ENCODE data around the gene PCDH9.

PCDH9 gene

DNA sequence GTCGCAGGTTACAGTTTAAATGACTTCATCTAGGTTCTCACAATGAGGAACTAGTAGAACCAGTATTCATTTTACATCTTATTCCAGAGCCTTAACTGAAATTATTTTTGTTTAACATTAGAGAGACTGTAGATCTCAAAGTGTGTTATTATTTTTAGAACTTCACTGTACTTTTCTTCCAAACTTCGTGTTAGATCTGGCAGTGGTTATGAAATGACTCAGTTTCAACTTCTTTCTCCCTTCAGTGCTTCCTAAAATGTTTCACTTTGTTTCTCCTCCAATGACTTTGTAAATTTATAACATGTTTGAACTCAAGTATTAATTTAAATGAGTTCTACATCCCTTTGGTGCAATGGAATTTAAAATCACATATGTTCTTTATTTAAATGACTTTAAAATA is 139.3 kb downstream of the PCDH9 start:
- no peak for DNase-seq (ENCODE audit: low read depth in 2 of 3, low spot score in 1 of 3)

DNA sequence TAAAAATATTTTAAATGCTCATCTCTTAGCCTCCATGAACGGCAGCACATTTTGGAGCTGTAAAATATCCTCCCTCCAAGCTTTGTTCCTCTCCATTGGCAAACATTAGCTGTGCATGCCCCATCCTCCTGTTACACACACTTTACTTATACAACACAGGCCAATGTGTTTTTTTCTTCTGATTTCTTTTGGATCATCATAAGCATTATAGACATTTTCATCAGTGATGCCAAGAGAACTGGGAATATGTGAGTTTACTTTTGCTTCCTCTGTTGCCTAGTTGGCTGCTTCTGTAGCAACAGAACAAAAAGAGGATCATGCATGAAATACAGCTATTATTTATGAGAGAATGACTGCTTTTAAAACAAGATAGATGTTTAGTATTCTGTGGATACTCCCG is 142.6 kb downstream of the PCDH9 start:
- no peak for DNase-seq (ENCODE audit: low read depth in 2 of 3, low spot score in 1 of 3)

DNA sequence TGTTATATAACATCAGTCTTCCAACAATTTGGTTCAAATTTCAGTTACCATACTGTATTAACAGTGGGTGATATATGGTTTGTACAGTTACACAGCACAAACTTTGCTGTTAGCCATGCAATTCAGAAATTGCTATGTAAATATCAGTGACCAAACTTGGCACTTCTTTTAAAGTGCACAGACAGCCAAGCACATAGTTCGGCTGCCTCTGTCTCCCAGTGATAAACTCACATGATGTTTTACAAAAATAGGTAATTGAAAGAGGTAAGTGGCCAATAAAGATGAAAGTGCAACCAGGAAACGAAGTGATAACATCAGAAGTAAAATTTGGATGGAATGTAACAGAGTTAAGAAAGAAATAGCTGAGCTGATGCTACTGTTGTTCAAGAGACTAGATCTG is 143.9 kb downstream of the PCDH9 start:
- DNase-seq (ENCODE audit: low read depth in 2 of 3, low spot score in 1 of 3) = no peak

DNA sequence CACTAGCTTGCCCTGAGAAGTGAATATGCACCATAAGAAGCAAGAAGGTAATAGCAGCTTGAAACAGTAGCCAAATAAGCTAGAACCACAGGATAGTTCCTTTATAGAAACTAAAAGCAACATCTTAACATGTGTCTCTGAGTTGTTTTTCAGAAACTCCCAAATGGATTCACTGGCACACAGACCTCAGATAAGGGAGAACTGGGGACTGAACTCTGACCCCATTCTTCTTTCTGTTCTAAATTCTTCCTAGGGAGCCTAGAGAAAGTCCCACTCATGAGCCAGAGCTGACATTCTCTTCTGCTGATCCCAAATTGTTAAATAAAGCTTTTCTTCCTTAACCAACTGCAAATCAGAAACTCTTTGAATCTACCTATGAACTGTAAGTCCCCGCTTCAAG is 146.1 kb downstream of the PCDH9 start:
- no peak for DNase-seq (ENCODE audit: low read depth in 2 of 3, low spot score in 1 of 3)

DNA sequence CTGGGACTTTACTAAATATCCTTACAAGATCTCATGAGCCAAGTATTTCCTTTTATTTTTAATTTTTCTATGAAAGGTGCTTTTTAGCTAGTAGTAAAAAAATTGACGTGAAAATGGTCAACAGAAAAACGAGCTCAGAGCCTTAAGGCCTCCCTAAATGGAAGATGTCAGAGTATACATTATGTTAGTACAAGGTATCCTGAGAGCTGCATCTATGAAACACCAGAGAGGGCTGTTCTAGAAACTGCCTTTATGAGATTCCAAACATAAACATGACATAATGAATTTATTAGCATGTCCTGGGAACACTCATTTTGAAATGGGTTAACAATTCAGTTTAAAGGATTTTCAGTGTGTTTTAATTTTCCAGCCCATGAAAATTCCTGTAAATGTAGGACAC is 146.6 kb downstream of the PCDH9 start:
- no peak for DNase-seq (ENCODE audit: low read depth in 2 of 3, low spot score in 1 of 3)

DNA sequence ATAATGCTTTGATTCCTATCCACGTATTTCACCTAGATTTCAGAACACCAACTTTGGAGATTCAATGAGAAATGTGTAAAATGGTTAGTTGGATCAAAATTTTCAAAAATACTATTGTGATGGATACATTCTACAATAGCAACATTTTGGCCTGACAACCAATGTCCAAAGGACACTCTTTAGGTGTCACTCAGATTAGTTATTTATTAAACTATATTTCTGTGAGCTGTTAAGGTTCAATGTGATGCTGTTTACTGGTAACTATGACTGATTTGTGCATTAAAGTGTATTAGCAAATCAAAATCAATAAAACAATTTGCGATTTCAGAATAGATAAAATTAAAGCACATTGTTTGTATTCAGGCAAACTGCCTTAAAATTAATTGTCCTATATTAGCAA is 149.8 kb downstream of the PCDH9 start:
- DNase-seq (ENCODE audit: low read depth in 2 of 3, low spot score in 1 of 3) = no peak

DNA sequence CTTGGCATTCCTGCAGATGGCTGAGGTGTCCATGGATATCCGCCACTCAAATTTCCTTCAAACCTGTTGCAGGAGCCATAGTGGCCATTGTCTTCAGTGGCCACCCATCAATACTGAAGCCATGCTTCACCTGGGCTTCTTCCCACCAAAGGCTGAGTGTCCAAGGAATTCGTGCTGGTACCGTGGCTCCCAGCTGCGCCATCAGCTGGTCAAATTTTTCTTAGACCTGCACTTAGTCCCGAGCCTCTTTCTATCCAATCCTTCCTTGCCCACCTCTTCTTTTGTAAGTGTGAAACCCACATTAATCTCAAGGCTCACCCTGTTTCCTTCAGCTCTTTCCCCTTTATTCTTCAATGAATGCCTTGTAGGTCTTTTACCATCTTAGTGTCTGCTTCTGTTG is 152.1 kb downstream of the PCDH9 start:
- DNase-seq (ENCODE audit: low read depth in 2 of 3, low spot score in 1 of 3) = no peak

DNA sequence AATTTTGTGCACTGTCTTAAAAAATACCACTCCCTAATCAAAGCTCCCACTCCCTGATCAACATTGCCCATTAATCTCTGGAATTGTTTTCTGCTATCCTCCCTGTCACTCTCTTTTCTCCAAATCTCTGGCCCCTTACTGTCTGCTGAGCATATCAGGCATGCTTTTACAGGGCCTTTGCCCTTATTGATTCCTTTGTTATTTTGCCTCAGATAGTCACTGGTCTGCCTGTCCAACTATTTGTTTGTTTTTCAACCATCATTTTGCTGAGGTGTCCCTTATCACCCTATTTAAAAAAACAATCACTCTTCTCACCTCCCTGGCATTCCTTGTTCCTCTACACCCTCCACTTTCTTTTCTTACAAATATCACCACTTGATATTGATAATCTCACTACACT is 153.0 kb downstream of the PCDH9 start:
- no peak for DNase-seq (ENCODE audit: low read depth in 2 of 3, low spot score in 1 of 3)

DNA sequence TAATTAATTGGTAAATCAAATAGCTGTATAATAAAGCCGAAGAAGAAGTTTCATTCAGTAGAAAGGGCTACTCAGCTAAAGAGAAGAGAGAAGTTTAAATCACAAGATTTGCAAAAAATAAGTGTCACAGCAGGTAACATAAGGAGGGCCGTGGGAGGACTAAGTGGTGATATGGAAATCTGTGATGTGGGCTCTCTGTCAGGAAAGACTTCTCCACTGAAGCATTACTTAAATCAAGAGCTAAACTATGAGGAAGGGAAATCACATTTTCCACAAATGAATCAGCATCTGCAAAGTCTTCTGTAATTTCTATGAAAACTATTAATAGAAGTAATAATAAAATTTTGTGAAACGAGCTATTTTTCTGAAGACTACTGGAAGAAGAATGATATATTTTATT is 153.8 kb downstream of the PCDH9 start:
- DNase-seq (ENCODE audit: low read depth in 2 of 3, low spot score in 1 of 3) = no peak

DNA sequence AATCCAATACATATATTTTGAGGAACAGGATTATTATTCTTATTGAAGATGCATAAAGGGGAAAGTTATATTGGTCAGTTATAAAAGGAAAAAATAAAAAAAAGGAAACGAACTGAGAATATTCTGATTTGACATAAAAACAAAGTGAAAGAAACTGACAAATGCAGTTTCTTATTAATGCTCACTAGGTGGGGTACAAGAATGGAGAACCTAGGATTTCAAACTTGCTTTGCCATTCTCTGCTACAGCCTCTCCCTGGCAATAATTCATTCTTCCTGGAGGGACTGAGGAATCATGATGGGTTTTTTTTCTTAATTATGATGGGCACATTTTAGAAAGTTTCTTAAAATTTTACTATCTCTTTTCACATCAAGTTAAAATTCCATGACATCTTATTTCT is 154.9 kb downstream of the PCDH9 start:
- DNase-seq (ENCODE audit: low read depth in 2 of 3, low spot score in 1 of 3) = no peak

DNA sequence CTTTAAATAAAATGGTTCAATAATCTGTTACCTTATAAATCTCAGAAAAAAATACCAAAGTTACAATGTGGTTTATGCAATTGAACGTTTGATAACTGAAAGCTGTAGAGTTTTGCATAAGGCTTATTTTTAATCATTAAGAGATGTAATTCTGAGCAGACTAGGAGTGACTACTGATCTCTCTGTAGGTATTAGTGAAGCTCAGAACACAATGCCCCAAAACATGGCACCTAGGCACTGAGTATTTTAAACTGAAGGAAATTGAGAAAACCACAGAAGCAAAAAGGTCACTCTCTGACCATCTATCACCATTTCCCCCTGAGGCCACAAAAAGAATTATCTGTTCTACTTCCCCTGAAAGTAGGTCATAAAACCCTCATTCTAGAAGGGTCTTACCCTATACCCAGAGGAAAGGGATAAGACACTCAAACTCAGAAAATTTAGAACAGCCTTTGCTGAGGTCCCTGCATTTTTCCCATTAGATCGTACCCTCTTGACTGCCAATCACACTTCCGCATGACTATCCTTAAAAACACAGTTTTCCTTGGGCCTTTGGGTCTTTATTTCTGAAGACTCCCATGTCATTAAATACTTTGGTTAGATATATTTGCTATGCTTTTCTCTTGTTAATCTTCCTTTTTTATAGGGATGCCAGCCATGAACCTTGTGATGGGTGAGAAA is 158.1 kb downstream of the PCDH9 start:
- DNase-seq (ENCODE audit: low read depth in 2 of 3, low spot score in 1 of 3) = no peak

DNA sequence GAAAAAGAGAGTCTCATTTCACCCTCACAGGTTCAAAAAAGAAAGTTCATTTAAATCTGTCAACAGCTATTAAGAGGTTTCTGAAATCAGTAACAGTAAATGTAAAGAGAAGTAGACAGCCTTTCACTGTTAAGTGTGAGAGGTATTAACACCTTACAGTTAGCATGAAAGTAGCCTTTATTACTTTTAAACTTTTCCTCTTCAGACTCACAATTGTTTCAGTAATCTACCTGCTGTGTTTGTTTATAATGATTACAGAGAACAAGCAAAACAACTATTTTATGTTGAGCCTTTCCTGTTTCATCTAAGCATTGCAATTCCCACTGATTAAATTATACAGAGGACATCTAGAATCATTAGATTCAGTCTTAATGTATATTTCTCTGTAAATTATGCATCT is 159.8 kb downstream of the PCDH9 start:
- no peak for DNase-seq (ENCODE audit: low read depth in 2 of 3, low spot score in 1 of 3)

DNA sequence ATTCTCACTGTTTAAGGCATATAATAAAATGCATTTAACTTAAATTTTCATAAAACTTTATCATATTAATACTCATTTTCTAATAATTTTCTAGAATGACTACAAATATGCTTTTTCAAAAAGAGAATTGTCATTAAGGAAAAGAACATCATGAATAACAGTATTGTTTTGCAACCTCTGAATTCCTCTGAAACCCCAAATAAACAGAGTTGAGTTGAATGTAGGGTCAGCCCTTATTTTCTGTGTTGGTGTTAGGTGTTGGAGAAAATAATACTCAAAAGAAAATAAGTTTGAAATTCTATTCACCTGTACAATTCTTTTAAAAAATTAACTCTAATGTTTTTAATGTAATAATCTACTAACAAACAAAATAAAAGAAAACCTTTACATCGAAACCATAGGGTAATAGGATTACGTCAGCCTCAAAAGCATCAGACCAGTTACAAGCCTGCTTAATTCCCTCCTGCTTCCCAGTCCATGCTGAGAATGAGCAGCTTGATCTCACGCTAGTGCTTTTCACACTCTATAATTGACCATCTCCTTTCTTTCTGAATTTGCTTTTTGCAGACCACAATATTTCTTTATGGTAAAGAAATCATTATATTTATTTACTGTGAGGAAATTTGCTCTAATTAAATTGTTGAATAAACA is 160.9 kb downstream of the PCDH9 start:
- DNase-seq (ENCODE audit: low read depth in 2 of 3, low spot score in 1 of 3) = no peak

DNA sequence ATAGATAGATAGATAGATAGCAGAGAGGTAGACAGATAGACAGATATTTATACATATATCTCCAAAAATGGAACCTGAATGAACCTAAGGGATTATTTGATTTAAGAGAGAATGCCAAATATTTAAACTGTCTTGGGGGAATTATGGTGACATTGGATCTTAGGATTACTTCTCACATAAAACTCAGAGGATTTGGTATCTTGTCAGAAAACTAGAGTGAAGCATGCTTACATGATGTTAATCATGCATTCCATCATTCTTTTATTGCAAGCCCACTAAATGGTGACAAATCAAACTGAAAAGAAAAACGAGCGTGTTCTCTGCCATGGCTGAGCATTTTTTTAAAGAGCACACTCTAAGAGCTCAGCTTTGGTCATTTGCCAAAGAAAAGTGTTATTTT is 165.2 kb downstream of the PCDH9 start:
- no peak for DNase-seq (ENCODE audit: low read depth in 2 of 3, low spot score in 1 of 3)

DNA sequence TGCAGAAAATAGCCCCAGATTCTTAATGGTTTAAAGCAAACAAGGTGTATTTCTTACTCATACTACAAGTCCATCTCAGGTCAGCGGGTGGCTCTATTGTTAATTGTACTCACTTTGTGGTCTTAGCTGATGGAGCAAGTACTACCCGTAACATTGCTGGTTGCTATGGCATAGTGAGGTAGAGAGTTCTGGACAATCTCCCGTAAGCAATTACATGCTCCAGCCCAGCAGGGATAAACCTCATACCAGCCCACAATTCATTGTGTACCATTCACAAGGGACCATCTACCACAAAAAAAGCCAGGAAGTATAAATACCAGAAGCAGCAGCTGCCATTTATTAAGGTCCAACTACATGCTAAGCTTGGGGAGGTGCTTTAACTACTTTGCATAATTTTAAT is 167.1 kb downstream of the PCDH9 start:
- no peak for DNase-seq (ENCODE audit: low read depth in 2 of 3, low spot score in 1 of 3)

DNA sequence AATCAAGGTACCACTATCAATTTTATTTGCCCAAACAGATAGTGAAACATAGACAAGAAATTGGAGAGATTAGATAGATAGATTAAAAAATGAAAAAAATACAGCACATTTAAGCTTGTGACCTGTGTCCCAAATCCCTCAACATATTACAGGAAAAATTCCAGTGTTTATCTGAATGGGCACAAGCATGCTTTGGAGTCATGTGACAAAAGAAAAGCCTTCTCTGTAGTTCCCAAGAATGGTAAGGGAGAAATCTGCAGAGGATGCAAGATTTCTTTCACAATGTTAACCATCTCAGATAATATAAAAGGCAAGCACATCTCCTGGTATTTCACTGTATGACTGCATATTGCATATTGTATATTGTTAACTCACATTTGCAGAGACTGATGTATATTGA is 168.0 kb downstream of the PCDH9 start:
- DNase-seq (ENCODE audit: low read depth in 2 of 3, low spot score in 1 of 3) = no peak

DNA sequence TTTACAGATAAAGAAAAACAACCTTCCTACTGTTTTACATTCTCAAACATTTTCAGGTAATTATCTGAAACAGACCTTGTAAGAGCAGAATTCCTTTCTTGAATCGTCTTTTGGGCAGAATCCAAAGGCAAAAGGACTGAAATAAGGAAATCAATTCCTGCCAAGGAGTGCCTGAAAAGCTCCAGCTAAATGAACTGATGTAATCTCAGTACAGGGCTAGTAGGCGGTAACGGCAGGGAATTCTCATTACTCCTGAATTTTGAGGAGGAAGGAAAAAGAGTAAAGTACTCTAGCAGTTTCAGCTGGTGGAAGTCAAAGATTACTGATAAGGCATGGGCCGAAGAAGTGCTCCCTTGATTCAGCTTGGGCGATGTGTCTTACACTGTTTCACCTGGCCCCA is 168.4 kb downstream of the PCDH9 start:
- no peak for DNase-seq (ENCODE audit: low read depth in 2 of 3, low spot score in 1 of 3)

DNA sequence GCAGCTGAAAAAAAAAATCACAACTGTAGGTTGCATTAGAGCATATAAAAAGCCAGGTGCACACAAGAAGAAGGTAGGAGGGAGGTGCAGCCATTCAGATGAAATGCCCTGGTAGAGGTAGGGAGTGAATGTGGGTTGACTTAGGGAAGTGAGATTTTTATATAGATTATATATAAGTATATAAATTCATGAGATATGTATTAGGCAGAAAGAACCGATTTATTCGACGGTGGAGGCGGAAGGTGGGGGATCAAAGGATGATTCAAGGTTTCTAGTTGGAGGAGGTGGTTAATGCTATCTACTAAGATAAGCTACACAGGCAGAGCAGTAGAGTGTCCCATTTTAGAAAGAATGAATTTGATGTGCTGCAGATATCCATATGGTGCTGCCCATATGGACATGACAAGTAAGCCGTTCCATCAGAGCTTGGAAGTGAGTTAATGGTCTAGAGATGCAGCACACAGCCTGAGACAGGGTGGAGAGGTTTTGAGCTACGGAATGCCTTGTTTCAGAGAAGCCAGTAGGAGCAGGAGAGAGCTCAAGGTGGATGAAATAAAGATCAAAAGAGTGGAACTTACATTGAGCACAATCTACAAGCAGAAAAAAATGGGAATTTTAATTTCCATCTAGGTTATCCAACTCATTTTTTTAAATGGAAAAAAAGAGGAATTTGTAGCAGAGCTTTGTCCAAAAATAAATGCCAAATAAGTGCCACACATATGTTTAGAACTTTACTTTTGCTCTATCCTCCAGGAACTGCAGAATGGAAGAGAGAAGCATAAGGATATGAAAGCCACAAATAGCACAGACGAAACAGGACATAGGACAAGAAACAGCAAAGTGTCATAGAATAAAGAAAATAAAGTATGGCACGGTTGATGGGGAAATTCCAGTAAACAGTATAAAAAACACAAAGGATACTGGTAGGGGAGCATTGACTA is 177.3 kb downstream of the PCDH9 start:
- no peak for DNase-seq (ENCODE audit: low read depth in 2 of 3, low spot score in 1 of 3)

DNA sequence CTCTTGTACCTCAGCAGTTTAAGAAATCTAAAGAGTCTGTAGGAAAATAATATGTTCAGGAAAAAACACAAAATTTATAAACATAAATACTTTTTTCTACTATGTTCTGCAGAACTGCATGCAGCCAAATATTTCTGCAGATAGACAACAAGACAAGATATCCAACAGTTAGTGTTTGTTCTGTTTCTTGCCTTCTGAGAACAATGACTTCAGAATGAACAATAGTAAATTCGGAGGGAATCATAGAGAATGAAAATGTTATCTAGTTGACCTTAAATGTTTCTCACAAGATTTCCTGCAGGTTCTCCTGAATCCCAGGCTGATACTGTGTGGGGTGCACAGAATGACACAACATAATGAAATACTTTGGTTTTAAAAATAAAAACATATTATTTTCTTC is 180.4 kb downstream of the PCDH9 start:
- no peak for DNase-seq (ENCODE audit: low read depth in 2 of 3, low spot score in 1 of 3)

DNA sequence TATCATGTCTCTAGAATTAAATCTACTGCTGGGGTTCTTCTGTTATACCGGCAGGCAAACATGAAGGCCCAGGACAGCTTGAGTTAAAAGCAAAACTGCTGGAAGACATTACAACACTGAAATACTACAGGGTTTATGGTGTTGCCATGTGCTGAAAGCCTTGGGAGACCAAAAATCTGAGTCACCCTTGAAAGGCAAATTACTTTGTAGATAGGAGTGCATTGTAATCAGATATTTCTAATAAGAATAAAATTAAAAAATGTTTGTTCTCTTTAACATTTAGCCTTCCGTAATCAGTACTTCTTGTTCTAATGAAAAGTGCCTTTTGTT is 181.3 kb downstream of the PCDH9 start:
- DNase-seq (ENCODE audit: low read depth in 2 of 3, low spot score in 1 of 3) = no peak

DNA sequence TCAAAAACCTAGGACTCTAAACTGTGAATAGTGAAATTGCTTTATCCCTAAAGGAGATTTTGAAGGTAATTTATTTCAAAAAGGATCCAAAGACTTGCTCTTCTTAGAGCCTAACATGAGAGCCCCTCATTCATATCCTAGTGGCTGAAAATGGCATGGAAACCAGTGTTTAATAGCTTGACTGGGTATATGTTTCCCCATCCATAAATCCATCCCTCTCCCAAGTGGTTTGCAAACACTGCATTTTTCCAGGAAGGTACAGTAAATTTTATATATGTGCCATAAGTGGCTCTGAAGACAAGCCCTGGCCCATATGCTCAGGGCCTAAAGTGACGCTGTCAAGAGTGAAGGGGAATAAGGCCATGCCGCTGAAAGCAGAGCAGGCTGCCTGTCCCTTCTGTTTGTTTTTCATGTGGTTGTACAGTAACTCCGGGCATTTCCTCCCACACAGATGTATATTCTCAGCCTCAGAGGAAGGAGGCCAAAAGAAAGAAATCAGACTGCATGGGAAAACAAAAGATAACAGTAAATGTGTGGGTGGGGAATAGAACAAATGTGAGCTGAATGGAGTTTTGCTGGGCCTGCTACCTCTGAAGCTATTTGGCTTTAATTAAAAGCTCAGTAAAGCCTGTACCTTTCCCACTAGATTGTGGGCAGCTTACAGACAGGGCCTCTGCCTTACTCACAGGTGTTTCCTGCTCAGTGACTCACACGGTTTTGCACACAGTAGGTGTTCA is 181.9 kb downstream of the PCDH9 start:
- no peak for DNase-seq (ENCODE audit: low read depth in 2 of 3, low spot score in 1 of 3)

DNA sequence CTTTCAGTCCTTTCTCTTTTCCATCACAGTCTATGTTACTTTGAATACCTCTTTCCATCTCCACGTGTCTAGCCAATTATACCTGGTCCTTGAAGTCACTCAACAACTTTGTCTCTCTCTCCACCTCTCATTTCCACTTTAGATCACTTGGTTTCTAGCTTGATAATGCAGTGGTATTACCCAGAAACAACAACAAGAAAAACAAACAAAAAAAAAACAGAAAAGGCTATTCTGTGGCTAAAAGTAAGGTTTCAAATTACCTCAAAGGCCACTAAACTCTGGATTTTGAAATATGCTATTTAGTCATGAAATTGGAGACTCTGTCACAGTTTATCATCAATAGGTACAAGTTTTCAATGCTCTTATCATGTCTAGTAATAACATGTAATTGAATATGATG is 184.8 kb downstream of the PCDH9 start:
- DNase-seq (ENCODE audit: low read depth in 2 of 3, low spot score in 1 of 3) = no peak

Measured in stimulated activated CD4-positive, alpha-beta T cell treated with anti-CD3 and anti-CD28 coated beads, Interleukin-12 subunit alpha, Interleukin-12 subunit beta, amount 100 ng/mL, for 48 hours (primary cell).